B cell (primary cell): ENCODE measurements around the gene PDHA1. TPM values are rescaled to one million over a fixed set of nuclear protein-coding genes. Genes with fewer than 3 reads are reported as not detected.

Experiments
- ATAC-seq: fragments of 200-7000 bp; cut with Tn5 transposase; one replicate; pipeline ENCODE4 v1.10.0; 2021; ENCODE audit warnings: low read depth, mild to moderate bottlenecking, moderate number of reproducible peaks, moderate library complexity
- CTCF ChIA-PET: fragments of 350-600 bp; sonication (Branson Sonifier 250); formaldehyde crosslinking; loops from one replicate; lab custom pipeline; 2021; ENCODE audit warnings: antibody characterized with exemption, inconsistent platforms; lab: Charles Lee
- POLR2A ChIA-PET: fragments of 350-600 bp; sonication (Branson Sonifier 250); formaldehyde crosslinking; loops from one replicate; lab custom pipeline; 2021; ENCODE audit warnings: antibody characterized with exemption; lab: Charles Lee
- DNase-seq: peaks from one replicate; pipeline ENCODE4 v3.0.0; 2013
- H2AFZ ChIP-seq: 2 replicates; pipeline ENCODE4 v1.6.1; 2012; ENCODE audit warnings: mild to moderate bottlenecking, low read depth, low read length; ENCODE audit not compliant: insufficient read depth, poor library complexity, severe bottlenecking
- H3K27ac ChIP-seq, 2 donors: 1 replicate in 1 of 2; 2 replicates in 1 of 2; pipeline ENCODE4 v1.5.1; 2012 to 2013; ENCODE audit warnings: low read length in 2 of 2, mild to moderate bottlenecking in 2 of 2, moderate library complexity in 1 of 2
- H3K27me3 ChIP-seq, 4 experiments: fragments of 200-600 bp in 1 of 4; sonication (generic) in 1 of 4; replicated peaks in 1 of 4; 1 replicate in 2 of 4; 2 replicates in 2 of 4; pipeline versions ENCODE4 v1.6.1 to v1.7.0; 2013 to 2016; ENCODE audit warnings: low read length in 3 of 4, mild to moderate bottlenecking in 2 of 4, mixed read lengths in 1 of 4, moderate library complexity in 1 of 4; ENCODE audit not compliant: insufficient read depth in 4 of 4, control insufficient read depth in 3 of 4; ENCODE audit errors: control extremely low read depth in 1 of 4
- H3K36me3 ChIP-seq, 2 experiments: replicated peaks in 1 of 2; 1 replicate in 1 of 2; 2 replicates in 1 of 2; pipeline versions ENCODE4 v1.6.1 to v1.7.1; 2013; ENCODE audit warnings: low read length in 1 of 2; ENCODE audit not compliant: insufficient read depth in 2 of 2, control insufficient read depth in 1 of 2; ENCODE audit errors: control extremely low read depth in 1 of 2, extremely low read depth in 1 of 2
- H3K4me1 ChIP-seq, 2 donors: fragments of 200-600 bp in 1 of 2; sonication (generic) in 1 of 2; 1 replicate in 1 of 2; 2 replicates in 1 of 2; pipeline versions ENCODE4 v1.5.1 to v1.6.1; 2013 to 2017; ENCODE audit warnings: low read length in 2 of 2; ENCODE audit not compliant: control insufficient read depth in 2 of 2, insufficient read depth in 2 of 2
- H3K4me2 ChIP-seq: replicated peaks from 2 replicates; pipeline ENCODE3; 2012; ENCODE audit warnings: mild to moderate bottlenecking, low read depth, low read length; ENCODE audit not compliant: poor library complexity, severe bottlenecking
- H3K4me3 ChIP-seq, 5 experiments: fragments of 200-600 bp in 1 of 5; sonication (generic) in 1 of 5; 1 replicate in 3 of 5; 2 replicates in 2 of 5; pipeline versions ENCODE4 v1.5.1 to v1.7.0; 2011 to 2016; ENCODE audit warnings: low read length in 4 of 5, mild to moderate bottlenecking in 4 of 5, low read depth in 2 of 5, control low read depth in 1 of 5, moderate library complexity in 1 of 5; ENCODE audit not compliant: insufficient read depth in 1 of 5; ENCODE audit errors: control extremely low read depth in 1 of 5, extremely low read depth in 1 of 5
- H3K79me2 ChIP-seq: fragments of 200-600 bp; sonication (generic); one replicate; pipeline ENCODE4 v1.6.0; 2016; ENCODE audit warnings: low read length; ENCODE audit not compliant: control insufficient read depth, insufficient read depth
- H3K9ac ChIP-seq: fragments of 200-600 bp; sonication (generic); 2 replicates; pipeline ENCODE4 v1.6.1; 2017; ENCODE audit warnings: mild to moderate bottlenecking, low read length, moderate library complexity
- H3K9me3 ChIP-seq, 3 donors: one replicate each; pipeline versions ENCODE4 v1.6.1 to v1.7.1; 2013; ENCODE audit warnings: low read length in 2 of 3; ENCODE audit not compliant: control insufficient read depth in 2 of 3, insufficient read depth in 1 of 3; ENCODE audit errors: control extremely low read depth in 1 of 3
- H4K20me1 ChIP-seq: 2 replicates; pipeline ENCODE4 v1.6.0; 2012; ENCODE audit warnings: mild to moderate bottlenecking, low read length; ENCODE audit not compliant: insufficient read depth, control insufficient read depth, poor library complexity, severe bottlenecking
- H3K27ac Mint-ChIP-seq: one replicate; pipeline ENCODE4 v1.8.0; 2021; ENCODE audit warnings: mixed read lengths
- H3K27me3 Mint-ChIP-seq: one replicate; pipeline ENCODE4 v1.8.0; 2021; ENCODE audit warnings: mixed read lengths
- H3K4me1 Mint-ChIP-seq: one replicate; pipeline ENCODE4 v1.8.0; 2021; ENCODE audit warnings: mixed read lengths
- H3K4me3 Mint-ChIP-seq: one replicate; pipeline ENCODE4 v1.8.0; 2021; ENCODE audit warnings: mixed read lengths
- H3K9me3 Mint-ChIP-seq: one replicate; pipeline ENCODE4 v1.8.0; 2022; ENCODE audit warnings: mixed read lengths; ENCODE audit not compliant: insufficient read depth
- CTCF ChIP-seq: fragments of 200-600 bp; IDR thresholded peaks from one replicate; pipeline ENCODE4 v1.8.0; 2022; ENCODE audit warnings: antibody characterized with exemption, mild to moderate bottlenecking
- EZH2 ChIP-seq: IDR thresholded peaks from 2 replicates; pipeline ENCODE4 v1.6.1; 2012; ENCODE audit warnings: borderline replicate concordance, low read depth, mild to moderate bottlenecking, moderate library complexity, low read length; ENCODE audit not compliant: insufficient read depth, poor library complexity, severe bottlenecking
- WGBS: methylation state at CpG from one replicate; pipeline ENCODE4 v1.1.5; 2013; ENCODE audit warnings: missing lambda C conversion rate; ENCODE audit not compliant: insufficient coverage; 5-methylcytosine and 5-hydroxymethylcytosine counted together
- intact Hi-C: fragments of 100-400 bp; cut with micrococcal nuclease; formaldehyde crosslinking; loops from one replicate; pipeline ENCODE4 v1.10.0; 2022
- polyA plus RNA-seq: library from polyadenylated mRNA; depleted of rRNA; stranded (reverse); fragments of >200 nt; gene quantifications from 2 replicates; pipeline ENCODE4 v1.2.3, GENCODE V29; 2012
- total RNA-seq, 2 donors: library from RNA; stranded (reverse); fragments of 120-200 nt in 1 of 2; gene quantifications; 1 replicate in 1 of 2; 2 replicates in 1 of 2; pipeline versions ENCODE4 v1.2.3 to v1.2.4, GENCODE V29; 2013 to 2022

PDHA1 gene
- total and polyA plus RNA-seq, 2 donors (not counting 1 experiment from before 2014, with no cell fraction given) = 82.4 to 106 TPM

DNA sequence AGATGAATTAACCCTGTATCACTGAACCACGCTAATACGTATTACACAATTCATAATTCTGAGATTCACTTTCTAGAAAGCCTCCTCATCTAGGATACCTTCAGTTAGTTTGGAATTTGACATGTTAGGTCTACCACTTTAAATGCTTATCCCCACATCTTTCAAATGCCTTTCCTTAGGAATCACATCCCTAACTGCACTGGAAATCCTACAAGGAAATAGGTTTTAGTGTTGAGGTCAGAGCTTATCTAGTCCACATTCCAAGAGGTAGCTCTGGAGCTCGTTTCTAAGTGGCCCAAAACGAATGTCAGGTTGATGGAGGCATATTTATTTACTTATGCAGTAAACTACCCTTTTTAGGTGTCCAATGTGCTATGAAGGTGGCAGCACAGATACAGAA is 18.0 kb downstream of the PDHA1 start:
- H4K20me1 ChIP-seq = no peaks in the 10 kb centered on the region
- Mint-ChIP-seq H3K4me3 (no peak overlapping the region), H3K27me3 (no peaks in the 10 kb centered on the region), H3K4me1 (no peaks in the 10 kb centered on the region), H3K27ac (no peak overlapping the region), H3K9me3 (peaks cover 2% of the 10 kb centered on the region)
- no peak overlapping the region for H2AFZ ChIP-seq
- peaks cover 0 to 46% of the 10 kb centered on the region in 2 experiments for H3K36me3 ChIP-seq
- CTCF ChIA-PET = interaction anchor here (0.8 to 1.1 kb wide), 2 partner anchors 10 to 21 kb away, joined by 4 to 5 read pairs; no protein-coding TSS in a partner anchor
- H3K79me2 ChIP-seq = no peaks in the 10 kb centered on the region
- intact Hi-C loops = no loop called here
- TF ChIP-seq CTCF (no peak), EZH2 (no peak)
- H3K27me3 ChIP-seq = no peaks in the 10 kb centered on the region
- no peak overlapping the region for H3K4me2 ChIP-seq
- no peaks in the 10 kb centered on the region for H3K9me3 ChIP-seq
- H3K4me1 ChIP-seq = no peaks in the 10 kb centered on the region
- H3K4me3 ChIP-seq = no peak overlapping the region
- POLR2A ChIA-PET = no interaction called here
- no peak overlapping the region for H3K27ac ChIP-seq
- ATAC-seq (no peak), DNase-seq (no peak)
- no CpG with 5 or more reads among the region's 4 CpGs for WGBS
- H3K9ac ChIP-seq = no peak overlapping the region

DNA sequence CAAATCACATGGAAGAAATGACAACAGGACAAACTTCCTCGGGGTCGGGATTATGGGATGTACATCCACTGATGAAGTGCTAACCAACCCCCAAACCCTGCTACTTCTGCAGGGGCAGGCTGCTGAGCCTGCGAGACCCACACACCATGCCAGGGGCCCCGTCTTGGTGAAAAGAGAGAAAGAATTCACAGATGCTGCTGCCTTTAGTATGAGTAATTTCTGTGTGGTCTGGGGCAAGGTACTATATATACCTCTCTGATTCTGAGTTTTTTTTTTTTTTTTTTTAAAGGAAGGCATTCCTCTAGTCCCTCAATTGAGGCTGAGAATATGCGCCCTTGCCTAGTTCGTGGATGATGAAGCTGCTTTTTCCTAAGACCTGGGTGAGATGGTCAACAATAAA is 24.8 kb downstream of the PDHA1 start:
- H3K27ac ChIP-seq = no peak overlapping the region
- DNase-seq (no peak), ATAC-seq (no peak)
- no CpG with 5 or more reads among the region's 6 CpGs for WGBS
- intact Hi-C loops = no loop called here
- no peak overlapping the region for H3K9ac ChIP-seq
- no peaks in the 10 kb centered on the region for H4K20me1 ChIP-seq
- H3K27me3 ChIP-seq = no peaks in the 10 kb centered on the region
- H3K79me2 ChIP-seq = no peaks in the 10 kb centered on the region
- no peak overlapping the region for H3K4me3 ChIP-seq
- H3K4me2 ChIP-seq = no peak overlapping the region
- Mint-ChIP-seq H3K27me3 (no peaks in the 10 kb centered on the region), H3K4me1 (peaks cover 5% of the 10 kb centered on the region), H3K27ac (no peak overlapping the region), H3K9me3 (peaks cover 5% of the 10 kb centered on the region), H3K4me3 (no peak overlapping the region)
- no peak overlapping the region for H2AFZ ChIP-seq
- H3K9me3 ChIP-seq = no peaks in the 10 kb centered on the region
- POLR2A ChIA-PET = no interaction called here
- TF ChIP-seq EZH2 (no peak), CTCF (no peak)
- CTCF ChIA-PET = interaction anchor here (0.8 kb wide), 1 partner anchor 128 kb away, joined by 3 read pairs; no protein-coding TSS in a partner anchor
- H3K36me3 ChIP-seq = no peaks in the 10 kb centered on the region
- peaks cover 0 to 5% of the 10 kb centered on the region in 2 donors for H3K4me1 ChIP-seq
